SU-DHL-6 (cell line): Measurements from ENCODE around the gene TNP2.

ENCODE experiments used
- H2AFZ ChIP-seq: fragments of 200-600 bp; sonication (generic); 2 replicates; pipeline ENCODE4 v1.6.1; 2014; ENCODE audit warnings: low read depth, mild to moderate bottlenecking, moderate library complexity, mixed read lengths, antibody characterized with exemption, low read length; ENCODE audit not compliant: severe bottlenecking
- H3F3A ChIP-seq: fragments of 200-600 bp; shearing (Covaris generic); 2 replicates; pipeline ENCODE4 v1.6.0; 2016; ENCODE audit warnings: antibody characterized with exemption, mild to moderate bottlenecking; ENCODE audit not compliant: insufficient read depth
- H3K27ac ChIP-seq: fragments of 200-600 bp; sonication (generic); 2 replicates; pipeline ENCODE4 v1.5.1; 2016; ENCODE audit warnings: low read depth, mild to moderate bottlenecking, low read length, moderate library complexity, mixed read lengths
- H3K27me3 ChIP-seq: fragments of 200-600 bp; sonication (generic), shearing (Covaris generic); 2 replicates; pipeline ENCODE4 v1.6.0; 2014; ENCODE audit warnings: mild to moderate bottlenecking, low read length
- H3K36me3 ChIP-seq: fragments of 200-600 bp; sonication (generic); 2 replicates; pipeline ENCODE4 v1.6.1; 2014; ENCODE audit warnings: mild to moderate bottlenecking, low read length, mixed read lengths
- H3K4me2 ChIP-seq: fragments of 300-600, 200-600 bp; shearing (Covaris generic), sonication (generic); 2 replicates; pipeline ENCODE4 v1.6.0; 2014; ENCODE audit warnings: low read length, low read depth, mild to moderate bottlenecking; ENCODE audit not compliant: poor library complexity, severe bottlenecking
- H3K4me3 ChIP-seq: fragments of 200-600 bp; sonication (generic); 2 replicates; pipeline ENCODE4 v1.5.1; 2014; ENCODE audit warnings: antibody characterized with exemption, low read length, mild to moderate bottlenecking, mixed read lengths; ENCODE audit not compliant: insufficient read depth, poor library complexity, severe bottlenecking
- H3K79me2 ChIP-seq: fragments of 200-600 bp; sonication (generic); 2 replicates; pipeline ENCODE4 v1.6.1; 2014; ENCODE audit warnings: mild to moderate bottlenecking, low read length, moderate library complexity; ENCODE audit not compliant: insufficient read depth
- H3K9ac ChIP-seq: fragments of 200-600 bp; sonication (generic); 2 replicates; pipeline ENCODE4 v1.7.0; 2014; ENCODE audit warnings: mild to moderate bottlenecking, low read length
- H3K9me2 ChIP-seq: fragments of 200-600 bp; sonication (generic); replicated peaks from 2 replicates; pipeline ENCODE4 v1.6.1; 2014; ENCODE audit warnings: low read length; ENCODE audit not compliant: insufficient read depth
- H3K9me3 ChIP-seq: fragments of 200-600 bp; sonication (generic); 2 replicates; pipeline ENCODE4 v1.6.1; 2014; ENCODE audit warnings: low read length, mixed read lengths; ENCODE audit not compliant: insufficient read depth
- H4K20me1 ChIP-seq: fragments of 200-600 bp; sonication (generic); 2 replicates; pipeline ENCODE4 v1.6.1; 2014; ENCODE audit warnings: low read depth, mild to moderate bottlenecking, antibody characterized with exemption, low read length, moderate library complexity, mixed read lengths
- CTCF ChIP-seq: fragments of 200-600 bp; sonication (generic); IDR thresholded peaks from one replicate; pipeline ENCODE4 v1.5.1; 2017; ENCODE audit warnings: antibody characterized with exemption, mild to moderate bottlenecking, low read length, moderate library complexity; ENCODE audit not compliant: insufficient read depth, poor library complexity, severe bottlenecking
- EZH2phosphoT487 ChIP-seq: fragments of 200-600 bp; sonication (generic), shearing (Covaris generic); conservative IDR thresholded peaks from 2 replicates; pipeline ENCODE4 v1.6.1; 2018; ENCODE audit warnings: mild to moderate bottlenecking, antibody characterized with exemption, low read length, moderate library complexity, mixed read lengths

Gene TNP2

GRCh38 chr16:11256661-11257130 lies 12.4 kb downstream of the TNP2 start:
- H3K9ac ChIP-seq: peak overlapping the region; percentile 65
- no peak overlapping the region for H2AFZ ChIP-seq
- no peaks in the 10 kb centered on the region for H4K20me1 ChIP-seq
- no peaks in the 10 kb centered on the region for H3K9me2 ChIP-seq
- peak overlapping the region; percentile 80 for H3K4me2 ChIP-seq
- TF ChIP-seq EZH2phosphoT487 (no peak), CTCF (no peak)
- H3K27me3 ChIP-seq: no peaks in the 10 kb centered on the region
- no peaks in the 10 kb centered on the region for H3K79me2 ChIP-seq
- no peaks in the 10 kb centered on the region for H3K9me3 ChIP-seq
- peaks cover 13% of the 10 kb centered on the region for H3F3A ChIP-seq
- no peak overlapping the region for H3K27ac ChIP-seq
- peak overlapping the region; percentile 74 for H3K4me3 ChIP-seq
- H3K36me3 ChIP-seq: no peaks in the 10 kb centered on the region

GRCh38 chr16:11255737-11256660 lies 13.1 kb downstream of the TNP2 start, which contains the start of gene SOCS1:
SOCS1 (minus strand) TSS chr16:11256204; CDS start chr16:11255478, 726 bp downstream.
- peak within 1 kb of the TSS; percentile 65 for H3K9ac ChIP-seq
- no peaks in the 10 kb centered on the region for H4K20me1 ChIP-seq
- H3K4me2 ChIP-seq: peak within 1 kb of the TSS; percentile 80
- no peaks in the 10 kb centered on the region for H3K27me3 ChIP-seq
- no peaks in the 10 kb centered on the region for H3K9me3 ChIP-seq
- no peaks in the 10 kb centered on the region for H3K36me3 ChIP-seq
- H3K79me2 ChIP-seq: no peaks in the 10 kb centered on the region
- TF ChIP-seq EZH2phosphoT487 (no peak), CTCF (peak; percentile 62)
- H2AFZ ChIP-seq: peak within 1 kb of the TSS; percentile 79
- no peaks in the 10 kb centered on the region for H3K9me2 ChIP-seq
- peaks cover 13% of the 10 kb centered on the region for H3F3A ChIP-seq
- H3K4me3 ChIP-seq: peak within 1 kb of the TSS; percentile 74
- H3K27ac ChIP-seq: peak within 1 kb of the TSS; percentile 67

GRCh38 chr16:11254913-11255736 lies 14.0 kb downstream of the TNP2 start:
- Histone ChIP-seq H2AFZ (no peak overlapping the region), H3K9me3 (no peaks in the 10 kb centered on the region), H3K79me2 (no peaks in the 10 kb centered on the region), H3K9ac (peak overlapping the region; percentile 65), H4K20me1 (no peaks in the 10 kb centered on the region), H3K27ac (peak overlapping the region; percentile 67), H3K4me2 (peak overlapping the region; percentile 80), H3K9me2 (no peaks in the 10 kb centered on the region), H3K4me3 (peak overlapping the region; percentile 57), H3K27me3 (no peaks in the 10 kb centered on the region), H3K36me3 (no peaks in the 10 kb centered on the region), H3F3A (peaks cover 13% of the 10 kb centered on the region)
- TF ChIP-seq EZH2phosphoT487 (no peak), CTCF (no peak)
